SKM-1 (cell line): ENCODE measurements around the gene BRD1.
"Not testable (repeated sequence)": the region's sequence is repeated elsewhere in the genome, so short reads cannot be mapped to it uniquely, and the experiment has no call there.

ENCODE experiments used
- DNase-seq: peaks from one replicate; lab custom pipeline; 2025; ENCODE audit not compliant: unreplicated experiment; lab: John Stamatoyannopoulos, UW

Gene BRD1

DNA sequence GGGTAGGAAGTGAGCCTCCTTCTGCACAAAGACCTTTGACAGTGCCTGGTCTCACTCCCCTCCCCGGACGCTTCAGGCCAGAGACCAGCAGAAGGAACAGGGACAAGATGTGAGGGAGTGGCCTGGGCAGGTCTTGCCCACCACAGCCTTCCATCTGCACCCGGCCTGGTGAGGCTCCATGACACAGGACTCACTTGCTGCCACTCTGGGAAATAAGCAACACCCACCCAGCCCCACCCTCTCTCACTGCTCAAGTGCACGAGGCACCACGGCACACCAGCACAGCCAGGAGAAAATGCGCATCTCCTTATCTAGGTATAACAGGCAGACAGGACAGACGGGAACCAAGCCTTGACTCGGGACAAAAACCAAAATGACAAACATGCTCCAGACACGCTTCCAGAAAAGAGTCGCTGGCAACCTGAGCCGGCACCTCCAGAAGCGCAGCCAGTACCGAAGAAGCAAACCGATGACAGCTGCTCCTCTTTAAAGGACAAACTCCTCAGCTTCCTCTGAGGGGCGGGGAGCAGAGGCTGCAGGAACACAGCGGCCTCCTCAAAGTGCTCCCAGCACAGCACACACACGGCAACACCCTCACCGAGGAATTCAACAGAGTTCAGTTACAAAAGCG is 41.7 kb downstream of the BRD1 start:
- no peak for DNase-seq

DNA sequence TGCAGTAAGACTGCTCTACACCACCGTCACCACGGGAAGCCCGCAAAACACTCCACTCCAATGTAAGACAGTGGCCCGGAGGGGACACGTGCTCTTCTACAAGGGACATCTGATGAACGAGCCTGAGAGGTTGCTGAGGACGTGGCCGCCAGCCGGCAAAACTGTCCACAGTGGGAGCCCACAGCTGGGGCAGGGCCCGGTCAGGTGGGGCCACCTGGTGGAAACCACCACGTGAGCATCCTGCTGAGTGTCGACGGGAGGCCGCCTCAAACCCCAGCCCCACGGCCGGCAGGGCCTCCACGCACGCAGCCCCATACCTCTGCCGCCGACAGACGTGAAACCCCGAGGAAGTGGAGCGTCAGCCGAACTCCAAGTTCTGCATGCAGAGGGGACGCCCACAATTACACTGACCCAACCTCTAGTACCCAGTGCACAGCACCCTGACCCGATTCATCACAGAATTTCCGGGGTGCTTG is 42.6 kb downstream of the BRD1 start:
- DNase-seq: no peak

DNA sequence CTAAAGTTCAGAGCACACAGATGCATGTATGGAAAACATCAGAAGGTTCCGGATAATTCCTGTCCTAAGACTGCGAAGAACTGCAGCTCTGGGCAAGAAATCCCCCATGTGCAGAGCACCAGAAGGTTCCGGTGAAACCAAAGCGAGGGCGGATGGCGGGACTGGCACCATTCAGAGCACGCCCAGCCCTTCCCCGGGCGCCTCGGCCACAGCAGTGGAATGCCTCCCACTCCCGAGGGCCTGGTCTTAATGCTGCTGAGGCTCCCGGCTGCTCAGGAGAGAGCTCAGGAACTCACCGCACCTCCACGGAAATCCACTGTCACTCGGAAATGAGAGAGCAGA is 43.1 kb downstream of the BRD1 start:
- no peak for DNase-seq

DNA sequence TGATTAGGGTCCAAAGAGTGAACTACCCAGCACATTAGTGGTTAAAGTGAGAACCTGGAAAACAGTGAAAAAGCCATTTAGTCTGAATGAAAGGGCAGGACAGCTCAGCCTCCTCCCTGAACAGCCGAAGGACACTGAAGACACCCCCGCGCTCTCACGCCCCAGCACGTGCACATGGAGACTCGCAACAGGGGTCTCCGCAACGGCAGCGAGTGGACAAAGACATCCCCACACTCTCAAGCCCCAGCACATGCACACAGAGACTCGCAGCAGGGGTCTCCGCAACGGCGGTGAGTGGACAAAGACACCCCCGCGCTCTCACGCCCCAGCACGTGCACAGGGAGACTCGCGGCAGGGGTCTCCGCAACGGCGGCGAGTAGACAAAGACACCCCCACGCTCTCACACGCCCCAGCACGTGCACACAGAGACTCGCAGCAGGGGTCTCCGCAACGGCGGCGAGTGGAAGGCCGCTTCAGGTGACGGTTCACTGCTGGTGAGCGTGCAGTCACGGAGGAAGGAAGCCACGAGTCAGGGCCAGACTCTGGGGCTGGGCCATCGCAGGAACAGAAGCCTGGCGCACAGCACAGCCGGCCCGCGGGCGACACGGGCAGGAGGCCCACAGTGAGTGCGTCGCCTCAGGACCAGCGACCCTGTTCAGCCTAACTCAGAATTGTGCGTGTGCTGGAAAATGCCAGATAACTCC is 43.6 kb downstream of the BRD1 start:
- no peak for DNase-seq

DNA sequence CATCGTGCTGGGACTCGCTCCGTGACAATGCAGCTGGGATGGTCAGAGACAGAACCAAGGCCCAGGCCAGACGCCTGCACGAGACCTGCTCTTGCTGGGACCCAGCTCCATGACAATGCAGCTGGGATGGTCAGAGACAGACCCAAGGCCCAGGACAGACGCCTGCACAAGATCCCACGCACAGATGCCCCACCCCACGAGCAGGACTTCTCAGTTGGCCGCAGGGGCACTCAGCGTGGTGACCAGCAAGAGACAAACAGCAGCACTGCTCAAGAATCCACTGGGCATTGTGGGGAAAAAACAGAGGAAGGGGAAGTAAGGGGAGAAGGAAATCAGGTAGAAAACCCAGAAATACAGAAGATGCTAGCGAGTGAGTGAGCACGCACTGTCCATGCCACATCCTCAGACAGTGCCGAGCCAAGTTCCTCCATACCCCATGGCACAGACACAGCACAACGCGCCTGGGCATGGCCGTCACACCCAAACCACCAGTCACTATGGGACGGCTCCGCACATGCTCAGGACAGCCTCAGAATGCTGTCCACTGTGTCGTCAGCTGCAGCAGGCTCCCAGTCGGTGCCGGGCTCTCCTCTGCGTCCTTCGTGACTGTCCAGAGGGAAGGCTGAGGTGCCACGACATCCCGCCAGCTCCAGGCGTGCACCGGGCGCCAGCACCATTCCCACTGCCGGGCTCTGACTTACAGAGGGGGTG is 44.5 kb downstream of the BRD1 start:
- no peak for DNase-seq

DNA sequence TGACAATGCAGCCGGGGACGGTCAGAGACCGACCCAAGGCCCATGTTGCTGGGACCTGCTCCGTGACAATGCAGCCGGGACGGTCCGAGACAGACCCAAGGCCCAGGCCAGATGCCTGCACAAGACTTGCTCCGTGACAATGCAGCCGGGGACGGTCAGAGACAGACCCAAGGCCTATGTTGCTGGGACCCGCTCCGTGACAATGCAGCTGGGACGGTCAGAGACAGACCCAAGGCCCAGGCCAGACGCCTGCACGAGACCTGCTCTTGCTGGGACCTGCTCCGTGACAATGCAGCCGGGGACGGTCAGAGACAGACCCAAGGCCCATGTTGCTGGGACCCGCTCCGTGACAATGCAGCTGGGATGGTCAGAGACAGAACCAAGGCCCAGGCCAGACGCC is 45.8 kb downstream of the BRD1 start:
- not testable (repeated sequence) for DNase-seq

DNA sequence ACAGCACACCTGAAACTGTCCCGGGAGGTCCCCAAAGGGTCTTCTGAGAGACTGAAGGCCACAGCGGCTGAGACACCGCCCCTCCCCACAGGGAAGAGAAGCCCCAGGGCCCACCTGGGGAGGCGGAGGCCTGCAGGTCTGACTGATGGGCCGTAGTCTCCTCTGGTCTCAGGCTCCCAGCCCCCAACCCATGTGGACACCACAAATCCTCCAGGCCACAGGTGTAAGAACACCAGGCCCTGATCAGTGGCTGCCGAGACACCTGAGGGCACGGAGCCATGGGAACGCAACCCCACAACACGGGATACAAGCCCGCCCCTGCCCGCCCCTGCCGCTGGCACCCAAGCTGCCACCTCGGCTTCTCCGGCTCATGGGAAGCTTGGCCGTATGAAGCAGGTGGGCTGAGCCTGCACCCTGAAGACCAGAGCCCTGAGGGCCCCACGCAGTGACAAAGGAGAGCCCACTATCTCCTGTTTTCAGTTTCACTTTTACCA is 46.3 kb downstream of the BRD1 start:
- no peak for DNase-seq

DNA sequence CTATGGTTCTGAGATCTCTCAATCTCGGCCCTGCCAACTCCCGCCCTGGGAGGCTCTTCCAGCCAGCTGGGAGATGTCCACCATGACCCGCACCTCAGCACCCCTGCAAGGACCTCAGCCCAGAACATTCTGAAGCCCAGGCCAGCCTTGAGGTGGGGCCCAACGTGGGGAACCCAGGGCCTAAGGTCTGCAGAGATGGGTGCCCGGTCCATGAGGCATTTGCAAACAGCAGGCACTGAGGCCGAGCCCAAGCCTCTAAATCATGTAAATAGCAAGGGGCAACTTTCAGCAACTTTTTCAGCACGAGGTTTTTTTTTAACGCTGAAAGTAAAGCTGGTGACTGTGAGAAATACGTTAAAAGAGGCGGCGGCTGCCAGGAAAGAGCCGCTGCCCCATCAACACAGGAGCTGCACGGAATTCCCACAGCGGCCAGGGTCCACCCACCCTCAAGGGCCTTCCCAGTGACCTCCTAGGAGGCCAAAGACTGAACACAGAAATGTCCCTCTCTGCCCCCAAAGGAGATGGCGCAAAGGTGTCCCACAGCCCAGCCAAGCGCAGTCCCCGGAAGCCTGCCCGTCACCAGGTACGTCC is 46.9 kb downstream of the BRD1 start:
- DNase-seq: no peak

DNA sequence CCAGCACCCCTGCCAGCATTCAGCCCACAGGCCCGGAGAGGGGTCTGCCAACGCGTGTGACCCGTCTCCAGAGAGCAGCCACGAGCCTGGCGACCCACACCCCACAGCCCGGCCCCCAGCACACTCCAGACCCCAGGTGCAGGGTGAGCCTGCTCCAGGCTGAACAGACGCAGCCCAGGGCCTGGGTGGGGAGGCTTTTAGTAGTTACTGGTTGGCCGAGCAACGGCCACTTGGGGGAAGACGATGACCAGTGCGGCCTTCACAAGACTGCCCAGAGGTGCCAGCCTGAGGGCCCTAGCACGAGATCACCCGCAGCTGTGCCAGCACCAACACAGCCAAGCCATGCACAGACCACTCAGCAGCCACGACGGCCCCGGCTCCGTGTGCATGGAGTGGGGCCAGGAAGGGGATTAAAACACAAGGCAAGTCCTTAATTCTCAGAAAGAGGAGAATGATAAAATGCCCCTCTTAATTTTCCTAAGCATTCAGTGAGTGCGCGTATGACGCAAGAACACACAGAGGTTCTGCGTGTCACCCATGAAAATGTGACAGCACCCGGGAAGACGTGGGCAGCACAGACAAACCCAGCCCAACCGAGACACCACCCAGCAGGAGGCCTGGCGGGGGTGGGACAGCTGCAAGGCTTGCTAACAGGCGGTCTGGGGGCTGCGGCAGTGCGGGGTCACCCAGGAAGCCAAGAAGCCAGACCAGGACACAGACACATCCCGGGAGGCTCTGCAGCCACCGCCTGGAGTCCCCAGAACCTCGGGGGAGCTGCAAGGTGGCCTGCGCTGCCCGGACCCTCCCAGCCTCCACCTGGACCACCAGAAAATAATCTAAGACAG is 47.6 kb downstream of the BRD1 start:
- DNase-seq: no peak

DNA sequence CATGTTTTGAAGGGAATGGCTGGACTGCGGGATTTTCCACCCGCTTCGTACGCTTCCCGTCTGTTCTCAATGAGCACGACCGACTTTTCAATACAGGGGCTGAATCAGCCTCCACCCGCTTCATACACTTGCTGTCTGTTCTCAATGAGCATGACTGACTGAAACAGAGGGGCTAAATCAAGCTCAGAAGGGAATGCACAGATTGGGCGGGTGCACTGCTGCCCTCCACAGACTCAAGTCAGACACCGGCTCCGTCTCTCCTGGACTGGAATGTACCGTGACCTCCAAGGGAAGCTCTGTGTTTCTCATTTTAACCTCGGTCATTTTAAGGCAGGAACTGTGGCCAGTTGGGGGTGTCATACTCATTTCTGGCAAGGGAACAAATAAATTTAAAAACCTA is 48.5 kb downstream of the BRD1 start:
- DNase-seq: no peak

DNA sequence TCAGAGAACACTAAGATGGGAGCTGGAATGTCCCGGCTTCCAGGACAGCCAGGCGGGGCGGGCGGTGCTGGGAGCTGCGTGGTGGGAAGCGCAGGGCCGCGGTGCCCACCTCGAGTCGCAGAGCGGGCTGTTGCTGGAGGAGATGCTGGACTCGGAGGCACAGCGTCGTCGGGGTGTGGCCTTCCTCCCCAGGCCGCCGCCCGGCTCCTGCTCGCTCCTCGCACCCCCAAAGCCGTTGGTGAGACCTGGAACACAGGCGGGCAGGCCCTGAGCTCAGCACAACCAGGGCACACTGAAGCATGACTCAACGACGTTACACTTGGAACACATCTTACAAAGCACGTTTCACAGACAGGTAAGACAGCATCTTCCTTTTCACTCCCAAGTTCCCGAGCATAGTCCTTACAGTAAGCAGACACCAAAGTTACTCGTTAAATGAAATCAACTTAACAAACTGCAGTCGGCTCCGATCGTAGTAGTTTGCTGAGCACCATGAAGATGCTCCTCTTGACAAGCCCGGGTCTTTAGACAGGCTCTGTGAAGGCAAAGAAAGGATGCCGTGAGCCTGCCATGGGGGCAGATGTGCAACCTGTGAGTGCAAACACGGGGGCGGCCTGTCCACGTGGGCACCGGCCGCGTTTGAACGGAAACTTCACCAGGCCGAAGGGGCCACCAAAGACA is 50.0 kb downstream of the BRD1 start:
- DNase-seq: no peak

DNA sequence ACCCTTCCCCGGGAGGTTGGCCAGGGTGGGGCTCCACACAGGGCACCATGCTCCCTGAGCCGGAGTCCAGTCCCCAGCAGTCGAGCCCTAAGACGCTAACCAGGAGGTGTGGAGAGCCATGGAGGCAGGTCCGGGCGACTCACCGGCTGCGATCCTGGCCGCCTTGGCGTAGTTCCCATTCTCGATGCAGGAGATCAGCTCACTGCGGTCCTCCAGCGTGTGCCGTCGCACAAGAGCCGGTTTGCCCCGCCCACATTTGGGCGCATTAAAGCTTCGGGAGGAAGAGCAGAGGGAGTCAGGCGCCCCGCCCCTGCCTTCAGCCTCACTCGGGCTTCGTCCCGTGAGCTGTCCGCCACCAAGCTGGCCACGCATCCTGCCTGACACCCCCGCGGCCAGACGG is 50.8 kb downstream of the BRD1 start:
- no peak for DNase-seq

DNA sequence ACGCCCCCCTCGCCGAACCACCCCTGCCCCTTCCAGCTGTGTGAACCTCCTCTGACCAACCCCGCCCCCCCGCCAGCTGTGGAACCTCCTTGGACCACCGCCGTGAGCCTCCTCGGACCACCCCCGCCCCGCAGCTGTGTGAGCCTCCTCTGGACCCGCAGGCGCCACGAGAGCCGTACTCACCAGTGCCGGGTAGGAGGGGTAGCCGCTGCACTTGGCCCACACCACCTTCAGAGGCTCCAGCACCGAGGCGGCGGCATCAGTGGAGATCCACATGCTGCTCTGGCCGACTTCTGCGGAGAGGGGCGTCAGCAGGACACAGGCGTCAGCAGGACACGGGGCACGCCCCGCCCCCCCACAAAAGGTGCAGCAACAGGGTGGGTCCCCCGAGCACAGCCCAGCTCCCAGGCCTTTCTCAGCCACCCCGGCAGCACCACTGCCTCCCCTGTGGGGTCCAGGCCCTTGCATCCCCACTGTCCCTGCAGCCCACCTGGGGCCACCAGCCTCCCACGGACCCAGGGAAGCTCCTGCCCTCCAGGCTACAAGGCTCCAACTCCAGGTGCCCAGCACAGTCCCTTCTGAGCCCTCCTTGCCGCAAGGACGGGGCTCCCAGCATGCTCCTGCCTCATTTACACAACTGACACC is 51.7 kb downstream of the BRD1 start:
- DNase-seq: no peak

DNA sequence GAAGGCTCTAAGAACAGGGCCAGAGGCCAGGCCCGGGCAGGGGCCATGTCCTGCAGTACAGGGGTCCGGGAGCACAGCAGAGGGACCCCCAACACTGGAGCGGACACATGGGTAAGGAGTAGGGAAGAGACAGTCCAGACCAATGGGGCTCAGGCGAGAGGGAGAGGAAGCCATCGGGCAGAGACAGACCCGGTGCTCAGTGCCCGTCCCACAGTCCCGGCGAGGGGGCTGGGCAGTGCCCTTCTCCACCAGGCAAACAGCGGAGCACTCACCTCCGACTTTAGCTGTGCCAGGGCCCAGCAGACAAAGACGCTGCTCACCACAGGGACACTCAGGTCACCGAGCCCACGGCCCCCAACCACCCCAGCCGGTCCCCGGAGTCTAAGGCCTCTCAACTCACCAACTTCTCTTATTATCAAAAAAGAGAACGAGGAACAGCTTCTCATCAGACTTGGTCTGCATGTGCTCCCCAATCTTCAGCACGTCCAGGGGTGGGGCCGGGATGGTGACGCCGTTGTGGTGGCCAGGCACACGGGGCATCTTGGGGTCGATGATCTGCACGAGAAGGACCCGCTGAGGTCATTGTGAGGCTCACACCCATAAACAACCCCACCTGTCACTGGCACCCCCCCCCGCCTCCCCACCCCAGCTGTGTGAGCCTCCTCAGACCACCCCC is 52.3 kb downstream of the BRD1 start:
- DNase-seq: no peak

DNA sequence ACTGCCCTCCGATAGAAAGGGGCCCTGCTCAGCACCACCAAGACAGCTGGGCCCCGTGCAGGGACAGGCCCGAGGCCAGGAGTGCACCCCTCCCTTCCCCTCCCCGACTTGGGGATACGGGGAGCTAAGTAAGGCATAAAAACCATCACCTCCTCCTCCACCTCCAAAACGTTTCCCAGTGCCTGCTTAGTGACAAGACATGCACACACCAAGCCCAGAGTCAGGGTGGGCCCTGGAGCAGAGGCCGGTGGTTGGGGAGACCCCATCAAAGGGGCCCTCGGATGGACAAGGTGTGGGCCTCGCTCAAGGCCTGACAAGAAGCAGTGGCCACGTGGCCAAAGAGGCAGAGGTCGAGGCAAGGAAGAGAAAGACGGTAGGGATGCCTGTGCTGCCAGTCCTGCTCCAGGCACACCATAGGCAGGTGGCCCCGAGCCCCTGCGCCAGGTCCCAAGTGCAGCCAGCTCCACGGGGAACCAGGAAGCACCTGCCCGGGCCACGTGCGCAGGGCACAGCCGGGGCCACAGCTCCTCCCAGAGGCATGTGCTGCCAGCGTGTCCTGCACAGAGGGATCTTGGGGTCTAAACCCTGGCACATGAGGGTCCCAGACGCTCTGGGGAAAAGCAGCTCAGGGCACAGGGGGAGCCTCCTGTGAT is 53.0 kb downstream of the BRD1 start:
- no peak for DNase-seq

DNA sequence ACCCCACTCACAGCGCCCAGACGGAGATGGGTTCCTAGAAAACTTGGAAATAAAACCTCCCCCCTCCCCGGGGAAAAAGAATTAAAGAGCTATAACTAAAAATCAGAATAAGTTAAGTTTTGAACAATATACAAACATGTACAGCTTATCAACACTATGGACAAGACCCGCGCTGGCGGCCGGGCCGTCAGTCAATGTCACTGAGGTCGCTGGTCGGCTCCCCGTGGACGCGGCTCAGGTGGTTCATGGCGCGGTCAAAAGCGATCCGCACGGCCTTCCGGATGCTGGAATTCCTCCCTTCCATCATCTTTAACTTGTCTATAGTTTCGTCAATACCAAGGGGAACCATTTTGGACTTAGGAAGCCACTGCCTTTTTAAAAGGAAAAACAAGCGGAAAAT is 53.6 kb downstream of the BRD1 start:
- no peak for DNase-seq

DNA sequence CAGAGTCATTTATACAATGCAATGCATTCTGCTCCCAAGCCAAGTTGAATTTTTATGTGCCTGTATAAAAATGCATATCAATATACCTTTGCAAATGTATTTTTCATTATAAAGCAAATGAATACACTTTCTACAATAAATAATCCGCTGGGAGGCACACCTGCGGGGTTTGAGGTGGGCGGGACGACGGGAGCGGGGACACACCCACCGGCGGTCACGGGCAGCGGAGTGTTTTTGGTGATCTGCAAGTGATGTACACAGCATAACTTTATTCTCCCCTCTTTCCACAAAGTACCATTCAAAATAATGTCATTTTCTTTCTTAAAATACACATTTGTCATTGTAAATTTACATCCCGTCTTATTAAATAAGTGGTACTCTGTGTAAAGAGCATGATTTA is 54.1 kb downstream of the BRD1 start:
- no peak for DNase-seq

DNA sequence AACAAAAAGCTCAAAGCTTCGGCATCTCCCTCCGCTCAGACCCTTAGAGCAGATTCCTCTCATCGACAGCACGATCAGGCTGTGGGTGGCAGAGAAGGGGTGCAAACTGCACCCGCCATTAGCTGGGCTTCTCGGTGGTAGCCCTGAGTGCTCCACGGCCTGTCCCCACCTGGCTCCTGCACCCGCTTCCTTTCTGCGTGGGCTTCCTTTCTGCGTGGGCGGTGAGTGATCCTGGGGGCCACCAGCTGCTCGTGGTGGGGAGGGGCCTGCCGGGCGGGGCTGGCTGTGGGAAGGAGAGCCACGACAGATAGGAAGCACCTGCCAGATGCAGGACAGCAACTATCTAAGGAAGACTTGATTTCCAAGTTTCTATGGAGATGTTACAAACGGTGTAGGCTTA is 55.0 kb downstream of the BRD1 start:
- no peak for DNase-seq
